SU-DHL-6 (cell line): ENCODE results near the gene SARM1.

Experiments used
- H2AFZ ChIP-seq: fragments of 200-600 bp; sonication (generic); 2 replicates; pipeline ENCODE4 v1.6.1; 2014; ENCODE audit warnings: low read depth, mild to moderate bottlenecking, moderate library complexity, mixed read lengths, antibody characterized with exemption, low read length; ENCODE audit not compliant: severe bottlenecking
- H3F3A ChIP-seq: fragments of 200-600 bp; shearing (Covaris generic); 2 replicates; pipeline ENCODE4 v1.6.0; 2016; ENCODE audit warnings: antibody characterized with exemption, mild to moderate bottlenecking; ENCODE audit not compliant: insufficient read depth
- H3K27ac ChIP-seq: fragments of 200-600 bp; sonication (generic); 2 replicates; pipeline ENCODE4 v1.5.1; 2016; ENCODE audit warnings: low read depth, mild to moderate bottlenecking, low read length, moderate library complexity, mixed read lengths
- H3K27me3 ChIP-seq: fragments of 200-600 bp; sonication (generic), shearing (Covaris generic); 2 replicates; pipeline ENCODE4 v1.6.0; 2014; ENCODE audit warnings: mild to moderate bottlenecking, low read length
- H3K36me3 ChIP-seq: fragments of 200-600 bp; sonication (generic); 2 replicates; pipeline ENCODE4 v1.6.1; 2014; ENCODE audit warnings: mild to moderate bottlenecking, low read length, mixed read lengths
- H3K4me2 ChIP-seq: fragments of 300-600, 200-600 bp; shearing (Covaris generic), sonication (generic); 2 replicates; pipeline ENCODE4 v1.6.0; 2014; ENCODE audit warnings: low read length, low read depth, mild to moderate bottlenecking; ENCODE audit not compliant: poor library complexity, severe bottlenecking
- H3K4me3 ChIP-seq: fragments of 200-600 bp; sonication (generic); 2 replicates; pipeline ENCODE4 v1.5.1; 2014; ENCODE audit warnings: antibody characterized with exemption, low read length, mild to moderate bottlenecking, mixed read lengths; ENCODE audit not compliant: insufficient read depth, poor library complexity, severe bottlenecking
- H3K79me2 ChIP-seq: fragments of 200-600 bp; sonication (generic); 2 replicates; pipeline ENCODE4 v1.6.1; 2014; ENCODE audit warnings: mild to moderate bottlenecking, low read length, moderate library complexity; ENCODE audit not compliant: insufficient read depth
- H3K9ac ChIP-seq: fragments of 200-600 bp; sonication (generic); 2 replicates; pipeline ENCODE4 v1.7.0; 2014; ENCODE audit warnings: mild to moderate bottlenecking, low read length
- H3K9me2 ChIP-seq: fragments of 200-600 bp; sonication (generic); replicated peaks from 2 replicates; pipeline ENCODE4 v1.6.1; 2014; ENCODE audit warnings: low read length; ENCODE audit not compliant: insufficient read depth
- H3K9me3 ChIP-seq: fragments of 200-600 bp; sonication (generic); 2 replicates; pipeline ENCODE4 v1.6.1; 2014; ENCODE audit warnings: low read length, mixed read lengths; ENCODE audit not compliant: insufficient read depth
- H4K20me1 ChIP-seq: fragments of 200-600 bp; sonication (generic); 2 replicates; pipeline ENCODE4 v1.6.1; 2014; ENCODE audit warnings: low read depth, mild to moderate bottlenecking, antibody characterized with exemption, low read length, moderate library complexity, mixed read lengths
- CTCF ChIP-seq: fragments of 200-600 bp; sonication (generic); IDR thresholded peaks from one replicate; pipeline ENCODE4 v1.5.1; 2017; ENCODE audit warnings: antibody characterized with exemption, mild to moderate bottlenecking, low read length, moderate library complexity; ENCODE audit not compliant: insufficient read depth, poor library complexity, severe bottlenecking
- EZH2phosphoT487 ChIP-seq: fragments of 200-600 bp; sonication (generic), shearing (Covaris generic); conservative IDR thresholded peaks from 2 replicates; pipeline ENCODE4 v1.6.1; 2018; ENCODE audit warnings: mild to moderate bottlenecking, antibody characterized with exemption, low read length, moderate library complexity, mixed read lengths

Gene SARM1

GRCh38 chr17:28404461-28404811 lies 32.9 kb downstream of the SARM1 start:
- Histone ChIP-seq H3K9ac (no peak overlapping the region), H3K4me3 (no peak overlapping the region), H2AFZ (no peak overlapping the region), H4K20me1 (no peaks in the 10 kb centered on the region), H3K79me2 (no peaks in the 10 kb centered on the region), H3K36me3 (no peaks in the 10 kb centered on the region), H3K9me3 (no peaks in the 10 kb centered on the region), H3K27me3 (no peaks in the 10 kb centered on the region), H3K9me2 (no peaks in the 10 kb centered on the region), H3K4me2 (no peak overlapping the region), H3F3A (no peaks in the 10 kb centered on the region), H3K27ac (no peak overlapping the region)
- TF ChIP-seq CTCF (no peak), EZH2phosphoT487 (no peak)

GRCh38 chr17:28404812-28405570 lies 33.5 kb downstream of the SARM1 start:
- H3K27ac ChIP-seq: no peak overlapping the region
- H3K9me3 ChIP-seq: no peaks in the 10 kb centered on the region
- H3K36me3 ChIP-seq: no peaks in the 10 kb centered on the region
- peak overlapping the region; percentile 92 for H2AFZ ChIP-seq
- no peaks in the 10 kb centered on the region for H3K9me2 ChIP-seq
- H4K20me1 ChIP-seq: no peaks in the 10 kb centered on the region
- peak overlapping the region; percentile 63 for H3K4me2 ChIP-seq
- peak overlapping the region; percentile 77 for H3K9ac ChIP-seq
- no peak for TF ChIP-seq CTCF
- no peak for TF ChIP-seq EZH2phosphoT487
- H3K27me3 ChIP-seq: no peaks in the 10 kb centered on the region
- H3K79me2 ChIP-seq: no peaks in the 10 kb centered on the region
- peak overlapping the region; percentile 62 for H3K4me3 ChIP-seq
- H3F3A ChIP-seq: no peaks in the 10 kb centered on the region

GRCh38 chr17:28405632-28406472 lies 34.4 kb downstream of the SARM1 start, which contains the start of gene SLC46A1:
Gene SLC46A1, minus strand, starts transcription at chr17:28406212. Its CDS starts 98 bp downstream, at chr17:28406114.
- H2AFZ ChIP-seq: peak within 1 kb of the TSS; percentile 92
- H3K9ac ChIP-seq: peak within 1 kb of the TSS; percentile 77
- TF ChIP-seq CTCF: no peak
- TF ChIP-seq EZH2phosphoT487: no peak
- no peaks in the 10 kb centered on the region for H3K9me2 ChIP-seq
- H3K4me3 ChIP-seq: peak within 1 kb of the TSS; percentile 62
- H3K27me3 ChIP-seq: no peaks in the 10 kb centered on the region
- no peaks in the 10 kb centered on the region for H3F3A ChIP-seq
- no peak within 1 kb of the TSS for H3K27ac ChIP-seq
- H3K79me2 ChIP-seq: no peaks in the 10 kb centered on the region
- H3K36me3 ChIP-seq: no peaks in the 10 kb centered on the region
- H3K4me2 ChIP-seq: peak within 1 kb of the TSS; percentile 63
- H3K9me3 ChIP-seq: no peaks in the 10 kb centered on the region
- no peaks in the 10 kb centered on the region for H4K20me1 ChIP-seq
